ENCODE results near the gene DMRTA2.

DMRTA2 gene

GRCh38 chr1:50424045-50424883 is 1.0 kb upstream of the DMRTA2 start:
- peak; percentile 31 for DNase-seq (ENCODE audit: low spot score)

DNA sequence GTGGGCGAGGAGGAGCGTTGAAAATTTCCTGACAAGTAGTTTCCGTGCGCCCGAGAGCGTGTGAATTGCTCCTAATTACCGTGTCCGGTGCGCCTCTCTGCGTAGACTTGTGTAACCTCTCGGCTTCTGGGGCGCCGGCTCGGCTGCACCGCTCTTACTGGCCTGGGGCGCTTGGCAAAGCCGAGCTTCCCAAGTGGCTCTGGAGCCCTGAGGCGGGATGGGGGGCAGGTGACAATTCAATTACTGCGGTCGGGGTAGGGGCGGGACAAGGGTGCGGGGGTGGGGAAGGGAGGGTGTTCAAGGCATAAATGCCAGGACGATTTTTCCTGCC is 392 bp upstream of the DMRTA2 start:
- DNase-seq (ENCODE audit: low spot score), result peak; percentile 55

DNA sequence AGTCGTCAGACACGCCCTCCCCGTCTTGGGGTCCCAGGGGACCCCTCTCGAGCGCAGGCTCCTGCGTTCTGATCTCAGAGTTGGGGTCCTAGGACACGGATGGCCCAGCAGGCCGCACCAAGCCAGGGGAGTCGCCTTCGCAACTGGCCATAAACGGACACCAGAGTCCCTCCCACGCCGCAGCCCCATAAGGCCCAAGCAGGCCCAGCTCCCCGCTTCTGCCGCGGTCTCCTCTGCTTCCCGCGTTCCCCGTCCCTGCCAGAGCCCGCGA is 633 bp downstream of the DMRTA2 start:
- no peak for DNase-seq (ENCODE audit: low spot score)

GRCh38 chr1:50421768-50422674 is 1.2 kb downstream of the DMRTA2 start:
- no peak for DNase-seq (ENCODE audit: low spot score)

DNA sequence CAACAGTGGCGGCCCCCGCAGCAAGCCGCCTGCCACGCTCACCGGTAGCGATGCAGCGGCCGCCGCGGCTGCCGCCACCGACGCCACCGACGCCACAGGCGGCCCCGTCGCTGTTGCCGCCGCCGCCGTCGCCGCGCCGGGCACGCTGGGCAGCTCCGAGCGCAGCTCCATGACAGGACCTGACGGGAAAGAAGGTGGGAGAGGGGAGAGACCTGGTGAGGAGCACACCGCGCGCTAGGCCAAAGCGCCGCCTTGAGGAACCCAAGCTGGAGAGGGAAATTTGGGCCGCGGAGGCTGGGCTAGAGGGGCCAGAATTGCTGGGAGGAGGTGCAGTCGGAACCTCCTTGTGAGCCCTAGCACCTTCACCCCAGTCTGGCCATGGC is 1.9 kb downstream of the DMRTA2 start:
- DNase-seq (ENCODE audit: low spot score), result no peak

- no peak for DNase-seq (ENCODE audit: low spot score)
These were observed 2.4 kb downstream of the DMRTA2 start for GRCh38 chr1:50420689-50421365.

GRCh38 chr1:50419907-50420677 is 3.2 kb downstream of the DMRTA2 start:
- DNase-seq (ENCODE audit: low spot score), result peak; percentile 10

DNA sequence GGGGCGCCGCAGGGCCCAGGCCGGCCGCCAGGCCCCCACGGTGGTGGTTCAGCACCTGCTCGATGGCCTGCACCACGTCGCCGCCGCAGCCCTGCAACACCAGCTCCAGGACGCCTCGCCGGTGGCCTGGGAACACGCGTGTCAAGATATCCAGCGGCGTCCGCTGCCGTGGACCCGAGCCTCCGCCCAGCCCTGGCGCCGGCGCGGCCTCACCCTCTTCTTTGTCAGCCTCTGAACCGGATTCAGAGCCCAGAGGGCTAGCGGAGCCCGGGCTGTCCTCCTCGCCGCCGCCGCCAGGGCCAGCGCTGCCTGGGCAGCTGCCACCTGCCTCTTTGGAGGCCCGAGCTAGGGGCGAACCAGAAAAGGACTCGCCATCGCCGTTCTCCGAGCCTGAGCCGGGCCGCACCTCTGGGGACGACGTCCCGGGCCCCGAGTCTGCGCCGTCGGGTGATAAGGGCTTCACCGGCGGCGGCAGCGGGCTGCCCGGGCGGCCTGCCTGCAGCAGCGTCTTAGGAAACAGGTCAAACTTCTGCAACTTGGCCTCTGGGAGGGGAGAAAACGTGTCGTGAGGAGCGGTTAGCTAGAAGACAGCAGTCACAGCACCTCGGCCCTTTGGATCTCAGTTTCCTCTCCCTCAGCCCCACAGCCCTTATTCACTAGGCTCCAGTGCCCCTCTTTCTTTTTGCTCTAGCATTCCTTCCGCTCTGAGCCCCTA is 3.9 kb downstream of the DMRTA2 start:
- DNase-seq (ENCODE audit: low spot score), result peak; percentile 61

GRCh38 chr1:50418600-50419109 is 4.6 kb downstream of the DMRTA2 start:
- peak; percentile 45 for DNase-seq (ENCODE audit: low spot score)

- no peak for DNase-seq (ENCODE audit: low spot score)
These were observed 5.2 kb downstream of the DMRTA2 start for GRCh38 chr1:50417946-50418599.

GRCh38 chr1:50417507-50417906 is 5.7 kb downstream of the DMRTA2 start:
- no peak for DNase-seq (ENCODE audit: low spot score)

DNA sequence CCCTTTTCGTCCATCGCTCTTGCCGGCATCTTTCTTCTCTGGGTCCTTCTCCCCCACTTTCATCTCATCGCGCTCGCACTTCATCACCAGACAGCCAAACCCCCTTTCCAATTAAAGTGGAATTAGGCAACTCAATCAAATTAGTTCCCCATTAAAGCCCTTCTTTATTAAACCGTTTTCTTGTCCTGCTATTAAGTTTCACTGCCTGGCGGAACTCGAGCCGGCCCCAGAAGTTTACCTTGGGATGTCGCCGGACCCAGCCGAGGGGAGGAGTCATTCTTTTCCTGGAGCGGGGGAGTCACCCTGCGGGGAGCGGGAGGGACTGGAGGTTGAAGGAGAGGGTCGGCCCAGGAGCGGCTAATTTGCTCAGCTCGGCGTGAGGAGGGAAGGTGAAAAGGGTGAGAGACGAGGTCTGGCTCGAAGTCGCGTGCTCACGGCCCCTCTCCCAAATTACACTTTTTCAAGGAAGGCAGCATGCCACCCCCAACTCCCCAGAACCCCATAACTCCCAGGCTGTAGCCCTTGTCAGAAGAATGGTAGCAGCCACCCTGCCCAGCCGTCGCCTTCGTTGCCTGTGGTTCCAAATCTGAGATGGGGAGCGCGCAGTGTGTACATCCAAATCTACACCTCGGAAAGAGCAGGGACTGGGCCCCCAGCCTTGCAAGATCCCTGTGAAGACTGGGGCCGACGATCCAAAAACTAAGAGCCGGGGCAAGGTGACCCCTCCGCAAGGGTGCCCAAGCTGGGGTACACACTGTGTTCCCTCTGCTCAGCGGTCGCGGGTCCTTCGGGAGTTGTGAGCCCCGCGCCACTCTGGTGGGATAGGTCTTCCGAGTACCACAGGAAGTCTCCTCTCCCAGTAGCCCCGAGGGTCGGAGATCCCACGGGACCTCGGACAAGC is 6.4 kb downstream of the DMRTA2 start:
- DNase-seq (ENCODE audit: low spot score), result peak; percentile 24

DNA sequence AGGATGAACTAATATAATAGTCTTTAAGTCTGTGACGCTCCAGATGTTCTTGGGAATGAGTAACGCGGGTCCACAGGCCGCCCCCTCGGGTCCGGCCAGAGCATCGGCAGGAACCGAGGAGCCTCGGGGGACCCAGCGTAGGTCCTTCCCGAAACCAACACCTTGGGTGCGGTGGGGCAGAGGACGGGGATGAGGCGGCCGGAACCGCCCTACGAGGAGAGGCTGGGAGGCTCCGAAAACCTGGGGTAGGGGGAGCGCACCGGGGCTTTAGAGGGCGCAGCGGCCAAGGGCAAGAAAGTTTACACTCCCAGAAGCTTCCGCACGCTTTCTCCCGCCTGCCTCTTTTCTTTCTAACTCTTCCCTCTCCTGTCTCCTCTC is 7.1 kb downstream of the DMRTA2 start:
- peak; percentile 24 for DNase-seq (ENCODE audit: low spot score)

- DNase-seq (ENCODE audit: low spot score), result no peak
These were observed 7.8 kb downstream of the DMRTA2 start for GRCh38 chr1:50415235-50416149.

DNA sequence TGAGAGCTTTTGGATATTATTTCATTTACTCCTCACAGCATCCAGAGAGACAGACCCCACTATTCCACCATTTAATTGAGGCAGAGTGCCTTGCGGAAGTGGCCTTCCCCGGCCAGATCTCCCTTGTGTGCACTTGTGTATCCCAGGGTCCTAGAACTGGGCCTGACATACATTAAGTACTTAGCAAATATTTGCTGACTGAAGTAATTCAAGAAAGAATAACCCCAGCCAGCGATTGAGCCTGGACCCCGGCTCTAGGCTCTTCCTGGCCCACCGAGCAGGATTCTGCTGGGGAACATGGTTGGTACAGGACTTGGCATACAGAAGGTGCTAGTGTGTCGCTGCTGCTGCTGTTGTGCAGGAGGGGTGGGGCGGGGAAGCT is 8.4 kb downstream of the DMRTA2 start:
- no peak for DNase-seq (ENCODE audit: low spot score)

DNA sequence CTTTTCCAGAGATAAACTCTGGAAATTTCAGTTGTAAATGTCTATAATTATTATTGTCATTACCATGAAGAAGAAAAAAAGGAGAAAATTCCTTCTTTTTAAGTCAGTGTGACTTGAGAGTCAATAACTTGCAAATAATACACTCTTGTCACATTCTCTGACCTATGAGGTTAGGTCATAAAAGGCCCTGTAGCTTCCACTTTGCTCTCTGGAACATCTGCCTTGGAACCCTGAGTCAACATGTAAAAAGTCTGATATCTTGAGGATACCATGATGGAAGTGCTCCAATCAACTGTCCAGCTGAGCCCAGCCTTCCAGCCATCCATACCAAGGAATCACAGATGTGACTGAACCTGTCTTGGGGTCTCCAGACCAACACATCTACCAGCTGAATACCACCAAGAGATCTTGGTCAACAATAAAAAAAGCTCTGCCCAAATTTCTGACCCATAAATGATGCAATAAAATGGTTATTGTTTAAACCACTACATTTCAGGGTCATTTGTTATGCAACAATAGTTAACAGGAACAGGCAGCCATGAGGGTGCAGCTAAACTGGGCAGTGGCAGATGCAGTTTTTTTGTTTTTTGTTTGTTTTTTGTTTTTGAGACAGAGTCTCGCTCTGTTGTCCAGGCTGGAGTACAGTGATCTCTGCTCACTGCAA is 10.3 kb downstream of the DMRTA2 start:
- DNase-seq (ENCODE audit: low spot score), result no peak

- no peak for DNase-seq (ENCODE audit: low spot score)
These were observed 17.4 kb downstream of the DMRTA2 start for GRCh38 chr1:50405814-50406213.

- no peak for DNase-seq (ENCODE audit: low spot score)
These were observed 29.6 kb downstream of the DMRTA2 start for GRCh38 chr1:50393522-50394120.

Data from AG20443 (cell line).